Activated T-cell treated with anti-CD3 and anti-CD28 coated beads for 4 hours (primary cell): ENCODE measurements around the gene ETS1.

Experiments
- DNase-seq: peaks from one replicate; pipeline ENCODE4 v3.0.0-alpha.2; 2020

ETS1 gene

GRCh38 chr11:128533472-128533871 is 53.9 kb downstream of the ETS1 start:
- no peak for DNase-seq

- no peak for DNase-seq
Measured at GRCh38 chr11:128532572-128533091, 54.7 kb downstream of the ETS1 start.

GRCh38 chr11:128532016-128532571 is 55.3 kb downstream of the ETS1 start:
- no peak for DNase-seq

DNA sequence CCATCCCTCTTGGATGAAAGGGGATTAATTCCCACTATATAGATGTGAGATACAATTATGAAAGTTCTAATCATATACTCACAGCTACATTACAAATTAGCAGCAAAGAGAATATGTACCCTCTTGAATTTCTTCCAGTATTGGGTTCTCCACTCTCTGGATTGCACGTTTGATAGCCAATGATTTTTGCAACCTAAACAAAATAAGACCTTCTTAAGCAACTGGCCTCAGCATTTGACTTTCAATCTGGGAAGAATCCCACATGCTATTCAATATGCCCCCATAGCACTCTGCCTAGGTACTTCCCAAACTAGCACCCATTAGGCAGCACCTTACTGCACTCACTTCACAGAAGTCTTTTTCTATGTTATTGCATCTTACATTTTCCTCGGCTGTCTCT is 55.8 kb downstream of the ETS1 start:
- DNase-seq: no peak

DNA sequence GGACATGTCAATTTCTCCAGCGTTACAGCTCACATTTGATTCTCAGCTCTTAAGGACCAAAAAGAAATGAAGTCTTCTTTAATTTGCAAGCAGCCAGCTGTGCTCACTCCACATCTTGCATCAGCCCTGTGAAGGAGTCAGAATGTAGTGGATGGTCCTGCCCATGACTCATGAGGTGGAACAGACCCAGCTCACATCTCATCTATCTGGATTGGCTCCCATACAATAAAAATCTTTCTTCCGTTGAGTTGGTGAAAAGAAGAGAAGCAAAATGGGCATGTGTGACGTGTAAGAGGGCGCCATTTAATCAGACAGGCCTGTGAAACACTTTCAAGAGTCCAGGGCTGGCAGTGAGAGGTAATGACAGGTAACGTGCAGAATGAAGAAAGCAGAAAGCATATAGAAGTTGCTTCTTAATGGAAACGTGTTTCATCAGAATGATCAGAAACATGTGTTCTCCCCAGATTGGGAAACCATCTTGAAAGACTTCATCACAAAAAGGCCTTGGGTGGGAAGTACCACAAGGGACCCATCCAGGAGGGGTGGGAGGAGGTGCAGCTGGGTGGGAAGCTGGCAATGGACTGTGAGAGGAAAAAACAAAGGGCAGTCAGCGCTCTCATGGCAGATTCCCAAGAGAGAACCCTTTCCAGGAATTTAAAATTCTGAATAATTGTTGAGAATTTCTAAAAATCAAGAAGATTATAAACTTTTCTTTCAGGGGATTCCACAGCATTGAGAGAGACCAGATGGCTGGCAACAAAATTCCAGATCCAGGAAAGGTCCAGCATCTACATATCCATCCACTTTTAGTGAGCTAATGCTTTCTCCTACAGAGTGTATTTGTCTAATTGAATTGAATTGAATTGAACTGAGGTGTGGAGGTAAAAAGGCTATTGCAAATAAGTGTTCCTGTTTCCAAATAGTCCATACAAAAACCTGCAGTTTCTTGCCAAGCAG is 57.0 kb downstream of the ETS1 start:
- DNase-seq: no peak

- DNase-seq: no peak
Measured at GRCh38 chr11:128528294-128528693, 59.1 kb downstream of the ETS1 start.

- DNase-seq: no peak
Measured at GRCh38 chr11:128527046-128527445, 60.3 kb downstream of the ETS1 start.

- DNase-seq: no peak
Measured at GRCh38 chr11:128525411-128526243, 61.7 kb downstream of the ETS1 start.

- no peak for DNase-seq
Measured at GRCh38 chr11:128524172-128524571, 63.2 kb downstream of the ETS1 start.

- DNase-seq: no peak
Measured at GRCh38 chr11:128523641-128524040, 63.7 kb downstream of the ETS1 start.

DNA sequence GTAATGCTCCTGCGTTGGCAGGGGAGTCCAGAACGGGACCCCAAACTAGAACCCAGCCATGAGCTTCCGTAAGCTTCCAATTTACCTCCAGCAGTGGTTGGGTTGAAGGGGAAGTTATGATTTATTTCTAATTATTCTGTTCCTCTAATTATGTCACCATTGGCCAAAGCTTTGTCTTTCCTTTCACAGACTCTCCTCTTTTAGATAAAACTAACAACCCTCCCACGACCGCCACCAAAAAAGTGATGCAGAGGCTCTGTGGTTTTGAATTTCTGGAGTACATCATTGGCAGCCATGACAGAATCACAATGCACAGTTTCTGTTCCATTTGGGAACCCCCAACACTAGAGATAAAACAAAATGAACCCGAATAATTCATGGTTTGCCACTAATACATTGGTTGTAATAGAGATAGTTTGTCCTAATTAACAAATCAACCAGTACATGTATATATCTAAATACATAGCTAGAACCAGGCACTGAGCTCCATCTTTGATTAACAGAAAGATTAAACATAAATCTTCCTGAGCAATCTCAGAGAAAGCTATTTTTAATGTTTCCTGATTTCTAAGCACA is 64.3 kb downstream of the ETS1 start:
- peak; percentile 51 for DNase-seq

GRCh38 chr11:128522055-128522942 is 65.1 kb downstream of the ETS1 start:
- DNase-seq: peak; percentile 69

GRCh38 chr11:128521682-128522054 is 65.7 kb downstream of the ETS1 start:
- no peak for DNase-seq

- no peak for DNase-seq
Measured at GRCh38 chr11:128520888-128521681, 66.3 kb downstream of the ETS1 start.

DNA sequence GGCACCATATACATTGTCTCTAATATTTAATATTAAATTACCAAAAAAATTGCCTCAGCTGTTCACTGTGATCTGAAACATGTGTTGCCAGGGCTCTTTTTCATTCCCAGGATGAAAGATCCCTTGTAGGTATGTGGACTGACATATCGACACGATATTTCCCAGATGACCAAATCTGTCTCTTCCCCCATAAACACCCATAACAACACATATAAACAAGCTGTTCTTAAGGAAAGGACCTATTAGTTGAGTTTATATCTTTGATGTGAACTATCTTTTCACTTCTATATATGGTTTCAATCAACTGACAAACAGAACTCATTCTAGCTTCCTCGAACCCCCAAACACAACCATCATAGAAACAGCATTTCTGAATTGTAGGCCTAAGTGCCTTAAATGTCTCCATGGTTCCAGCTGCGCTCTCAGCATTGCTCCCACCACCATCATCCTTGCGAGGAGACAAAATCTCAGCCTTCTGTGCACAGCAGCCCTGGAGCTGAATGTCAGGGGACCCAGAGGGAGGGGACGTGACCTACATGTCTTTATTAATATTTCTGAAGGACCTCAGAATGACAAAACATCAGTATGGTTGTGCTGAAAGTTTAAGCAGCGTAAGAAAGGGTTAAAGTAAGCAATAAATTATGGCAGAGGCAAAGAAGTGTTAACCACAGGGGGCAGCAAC is 67.0 kb downstream of the ETS1 start:
- DNase-seq: no peak

DNA sequence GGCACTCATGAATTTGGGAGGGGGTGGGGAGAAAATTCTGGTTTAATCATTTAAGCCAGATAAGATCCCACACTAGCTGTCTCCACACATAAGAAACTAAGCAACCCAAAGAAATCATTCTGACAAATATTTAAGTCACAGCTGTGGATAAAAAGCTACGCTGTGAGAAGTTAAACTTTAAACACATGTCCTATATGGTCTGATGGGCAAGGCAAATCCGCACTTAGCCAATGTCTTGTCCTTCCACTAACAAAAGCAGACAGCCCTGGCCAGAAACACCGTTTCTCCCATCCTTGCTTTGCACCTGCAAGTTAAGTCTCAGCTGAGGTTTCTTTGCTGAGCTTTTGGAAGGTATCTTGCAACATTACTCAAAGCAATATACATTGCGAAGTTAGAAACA is 68.0 kb downstream of the ETS1 start:
- DNase-seq: no peak

DNA sequence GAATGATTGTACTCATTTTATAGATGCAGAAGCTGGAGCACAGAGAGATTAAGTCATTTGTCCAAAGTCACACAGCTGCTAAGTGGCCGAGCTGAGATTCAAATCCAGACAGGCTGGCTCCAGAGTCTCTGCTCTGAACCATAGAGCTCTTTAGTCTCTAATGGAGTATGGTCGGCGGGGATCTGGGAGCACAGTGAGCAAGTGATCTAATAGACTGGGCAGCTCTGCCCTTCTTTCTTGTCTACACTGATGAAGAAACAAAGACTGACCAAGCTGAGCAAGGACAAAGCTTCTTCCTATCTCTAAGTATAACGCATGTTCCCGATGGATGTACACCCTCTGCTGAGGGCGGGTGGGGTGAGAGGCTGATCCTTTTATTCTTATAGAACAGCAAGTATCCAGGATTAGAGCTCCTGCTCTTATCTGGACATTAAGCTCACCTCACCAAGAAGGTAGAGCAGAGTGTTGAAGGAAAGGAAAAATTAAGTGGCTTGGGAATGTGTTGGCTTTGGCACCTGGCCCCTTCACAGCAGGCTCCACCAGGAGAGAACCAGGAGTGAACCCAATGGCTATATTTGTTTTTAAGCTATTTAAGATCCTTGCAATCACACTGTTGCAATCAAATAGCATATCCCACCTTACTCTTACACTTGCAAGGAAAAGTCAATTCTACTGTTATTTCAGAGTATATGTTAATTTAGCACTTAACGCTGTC is 68.7 kb downstream of the ETS1 start:
- no peak for DNase-seq

GRCh38 chr11:128517451-128518230 is 69.7 kb downstream of the ETS1 start:
- no peak for DNase-seq

DNA sequence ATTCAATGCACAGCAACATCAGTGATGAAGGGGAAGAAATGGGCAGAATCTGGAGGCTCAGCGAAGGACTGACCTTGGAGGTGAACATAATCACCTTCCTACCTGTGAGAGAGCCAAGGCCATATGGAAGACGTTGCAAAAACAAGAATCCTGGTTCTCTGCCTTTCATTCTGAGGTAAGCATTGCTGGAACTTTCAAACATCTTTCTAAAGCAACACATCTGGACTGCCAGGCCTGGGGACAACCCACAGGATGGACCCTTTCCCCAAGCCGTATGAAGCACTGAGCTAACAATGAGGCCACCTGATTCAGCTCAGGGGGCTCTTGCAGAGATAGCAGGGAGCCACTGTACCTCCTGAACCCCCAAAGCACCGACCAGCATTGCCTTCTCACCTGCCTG is 70.5 kb downstream of the ETS1 start:
- DNase-seq: no peak
